Measurements from ENCODE around the gene HEG1. TPM values are rescaled to one million over a fixed set of nuclear protein-coding genes. Genes with fewer than 3 reads are reported as not detected.

HEG1 gene
- polyA plus RNA-seq, 1 experiment = 98.3 TPM

GRCh38 chr3:125028657-125029056 lies 27.1 kb downstream of the HEG1 start:
- no peak for TF ChIP-seq CTCF (IDR thresholded peaks at IDR 0.05; ENCODE audit: low read depth, low read length)
- H3K27ac ChIP-seq (ENCODE audit: low read depth, low read length) = no peak overlapping the region
- no peak for DNase-seq (ENCODE audit: low read depth, low spot score)
- no peaks in the 10 kb centered on the region for H3K27me3 ChIP-seq (ENCODE audit: control insufficient read depth, insufficient read depth, low read length)
- ChIA-PET POLR2A (no interaction called here), CTCF (no interaction called here)
- H3K9me3 ChIP-seq (ENCODE audit: control insufficient read depth, insufficient read depth, low read length) = no peaks in the 10 kb centered on the region
- no peak overlapping the region for H3K4me3 ChIP-seq (ENCODE audit: low read depth, low read length)

DNA sequence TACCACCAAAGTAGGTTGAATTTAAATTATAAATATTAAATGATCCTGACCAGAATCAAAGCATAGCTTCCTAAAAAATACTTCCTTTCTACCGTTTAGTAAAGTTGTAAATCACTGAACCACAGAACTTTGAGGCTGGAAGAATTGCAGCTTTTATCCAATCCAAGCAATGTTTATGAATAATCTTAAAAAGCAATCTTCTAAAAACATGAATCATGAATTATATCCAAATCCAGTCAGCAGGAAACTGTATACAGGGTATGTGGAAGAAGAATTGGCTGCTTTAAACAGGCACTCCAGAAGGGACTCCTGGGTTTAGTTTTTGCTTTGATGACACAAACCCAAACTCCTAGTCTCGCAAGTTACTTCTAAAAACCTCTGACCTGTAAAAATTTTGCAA lies 30.2 kb downstream of the HEG1 start:
- H3K27me3 ChIP-seq (ENCODE audit: control insufficient read depth, insufficient read depth, low read length) = no peaks in the 10 kb centered on the region
- POLR2A ChIA-PET = no interaction called here
- H3K27ac ChIP-seq (ENCODE audit: low read depth, low read length) = no peak overlapping the region
- DNase-seq (ENCODE audit: low read depth, low spot score) = no peak
- H3K4me3 ChIP-seq (ENCODE audit: low read depth, low read length) = no peak overlapping the region
- no peak for TF ChIP-seq CTCF (IDR thresholded peaks at IDR 0.05; ENCODE audit: low read depth, low read length)
- H3K9me3 ChIP-seq (ENCODE audit: control insufficient read depth, insufficient read depth, low read length) = no peaks in the 10 kb centered on the region
- CTCF ChIA-PET = interaction anchor here (2.7 kb wide), 1 partner anchor 560 kb away, joined by 8 read pairs; no protein-coding TSS in a partner anchor

- H3K9me3 ChIP-seq (ENCODE audit: control insufficient read depth, insufficient read depth, low read length) = no peaks in the 10 kb centered on the region
- CTCF ChIA-PET = interaction anchor here (0.5 to 2.7 kb wide), 2 partner anchors 290 to 561 kb away, joined by 3 to 8 read pairs; no protein-coding TSS in a partner anchor
- no peaks in the 10 kb centered on the region for H3K27me3 ChIP-seq (ENCODE audit: control insufficient read depth, insufficient read depth, low read length)
- peak overlapping the region; percentile 3 for H3K27ac ChIP-seq (ENCODE audit: low read depth, low read length)
- no peak for DNase-seq (ENCODE audit: low read depth, low spot score)
- POLR2A ChIA-PET = no interaction called here
- H3K4me3 ChIP-seq (ENCODE audit: low read depth, low read length) = no peak overlapping the region
- TF ChIP-seq CTCF (IDR thresholded peaks at IDR 0.05; ENCODE audit: low read depth, low read length) = no peak
Measured at GRCh38 chr3:125024817-125025216, 31.0 kb downstream of the HEG1 start.

DNA sequence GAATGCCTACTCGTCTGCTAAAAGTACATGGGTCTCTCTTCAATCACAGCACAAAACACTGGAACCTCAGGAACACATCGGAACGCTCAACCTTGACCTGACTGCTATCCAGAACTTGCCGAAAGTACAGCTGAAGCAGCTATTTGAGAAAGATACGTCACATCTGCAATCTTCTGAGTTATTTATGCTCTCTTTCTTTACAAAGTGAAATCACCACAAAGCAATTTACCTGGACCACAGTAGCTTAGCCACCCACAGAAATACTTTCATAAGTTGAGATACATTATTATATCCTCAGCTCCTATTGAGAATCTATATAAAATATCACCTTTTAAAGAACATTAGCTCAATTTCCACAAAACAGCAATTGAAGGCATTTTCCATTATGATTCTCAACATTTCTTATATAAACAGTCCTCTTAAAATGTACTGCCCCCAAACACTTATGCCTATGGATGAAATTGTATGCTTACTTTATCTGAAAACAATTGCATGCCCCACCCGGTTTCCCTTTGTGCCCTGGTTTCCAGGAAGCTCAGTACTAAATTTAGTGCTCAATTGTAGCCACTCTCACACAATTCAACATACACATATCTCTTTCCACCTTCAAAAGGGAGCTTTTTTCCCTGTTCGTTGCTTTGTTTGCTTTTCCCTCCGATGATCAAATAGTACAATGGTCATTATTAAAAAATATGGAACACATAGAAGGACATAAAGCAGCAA lies 31.8 kb downstream of the HEG1 start:
- CTCF ChIA-PET = interaction anchor here (0.5 to 2.7 kb wide), 4 partner anchors 33 to 562 kb away, joined by 3 to 8 read pairs (median 3); no protein-coding TSS in a partner anchor
- Histone ChIP-seq H3K27ac (ENCODE audit: low read depth, low read length) (no peak overlapping the region), H3K27me3 (ENCODE audit: control insufficient read depth, insufficient read depth, low read length) (no peaks in the 10 kb centered on the region), H3K4me3 (ENCODE audit: low read depth, low read length) (no peak overlapping the region), H3K9me3 (ENCODE audit: control insufficient read depth, insufficient read depth, low read length) (no peaks in the 10 kb centered on the region)
- DNase-seq (ENCODE audit: low read depth, low spot score) = no peak
- TF ChIP-seq CTCF (IDR thresholded peaks at IDR 0.05; ENCODE audit: low read depth, low read length) = no peak
- POLR2A ChIA-PET = no interaction called here

GRCh38 chr3:125022206-125022605 lies 33.6 kb downstream of the HEG1 start:
- POLR2A ChIA-PET = no interaction called here
- no peaks in the 10 kb centered on the region for H3K9me3 ChIP-seq (ENCODE audit: control insufficient read depth, insufficient read depth, low read length)
- H3K27ac ChIP-seq (ENCODE audit: low read depth, low read length) = no peak overlapping the region
- H3K27me3 ChIP-seq (ENCODE audit: control insufficient read depth, insufficient read depth, low read length) = no peaks in the 10 kb centered on the region
- CTCF ChIA-PET = interaction anchor here (0.6 to 1.1 kb wide), 3 partner anchors 146 to 563 kb away, joined by 3 read pairs; no protein-coding TSS in a partner anchor
- H3K4me3 ChIP-seq (ENCODE audit: low read depth, low read length) = no peak overlapping the region
- no peak for DNase-seq (ENCODE audit: low read depth, low spot score)
- TF ChIP-seq CTCF (IDR thresholded peaks at IDR 0.05; ENCODE audit: low read depth, low read length) = no peak
